Measurements from ENCODE around the gene ARID1B. TPM values are rescaled to one million over a fixed set of nuclear protein-coding genes. Genes with fewer than 3 reads are reported as not detected.

The ARID1B gene
- total RNA-seq, 1 experiment from 2014 or later = 91.7 TPM

- Histone ChIP-seq H3K9me3 (ENCODE audit: control insufficient read depth, insufficient read depth, low read depth, low read length) (no peaks in the 10 kb centered on the region), H3K27ac (ENCODE audit: low read length) (no peak overlapping the region), H3K27me3 (ENCODE audit: control insufficient read depth, insufficient read depth, low read length) (no peaks in the 10 kb centered on the region), H3K36me3 (ENCODE audit: control insufficient read depth, insufficient read depth, low read length) (peaks cover 6% of the 10 kb centered on the region; the same call in 1 of the 2 replicates), H3K4me1 (ENCODE audit: control insufficient read depth, insufficient read depth, low read length) (peaks cover 27% of the 10 kb centered on the region), H3K4me3 (ENCODE audit: low read depth in 2 of 2, low read length in 2 of 2) (no peak overlapping the region)
- intact Hi-C loops (cut with micrococcal nuclease; ENCODE audit: unreplicated experiment) = no loop called here
- DNase-seq (ENCODE audit: low read depth, low spot score) = no peak
- TF ChIP-seq SIN3A (IDR thresholded peaks at IDR 0.05; ENCODE audit: borderline replicate concordance, insufficient read depth, low read depth, low read length) (no peak), REST (IDR thresholded peaks at IDR 0.05; ENCODE audit: insufficient read depth in 1 of 2, low read depth in 2 of 2, low read length in 1 of 2) (no peak), CTCF (IDR thresholded peaks at IDR 0.05) (no peak), TCF7L2 (IDR thresholded peaks at IDR 0.05; ENCODE audit: low read depth, low read length) (no peak)
- ATAC-seq = no peak
- CTCF ChIA-PET = no interaction called here
- in situ Hi-C loops (cut with HindIII; ENCODE audit: low pct_unique_long_range_greater_than_20kb, low sequenced_read_pairs) = no loop called here
- POLR2A ChIA-PET = interaction anchor here (0.7 kb wide), 1 partner anchor 20 kb away, joined by 3 read pairs; no protein-coding TSS in a partner anchor
- BruUV-seq (replicated peaks) = no TSS peak
Observed at GRCh38 chr6:156832231-156832647, 55.1 kb downstream of the ARID1B start.

- ATAC-seq = no peak
- Histone ChIP-seq H3K27ac (ENCODE audit: low read length) (no peak overlapping the region), H3K4me3 (ENCODE audit: low read depth in 2 of 2, low read length in 2 of 2) (no peak overlapping the region), H3K4me1 (ENCODE audit: control insufficient read depth, insufficient read depth, low read length) (peaks cover 23% of the 10 kb centered on the region), H3K27me3 (ENCODE audit: control insufficient read depth, insufficient read depth, low read length) (no peaks in the 10 kb centered on the region), H3K36me3 (ENCODE audit: control insufficient read depth, insufficient read depth, low read length) (peaks cover 6% of the 10 kb centered on the region; the same call in 1 of the 2 replicates), H3K9me3 (ENCODE audit: control insufficient read depth, insufficient read depth, low read depth, low read length) (no peaks in the 10 kb centered on the region)
- in situ Hi-C loops (cut with HindIII; ENCODE audit: low pct_unique_long_range_greater_than_20kb, low sequenced_read_pairs) (no loop called here), intact Hi-C loops (cut with micrococcal nuclease; ENCODE audit: unreplicated experiment) (no loop called here)
- POLR2A ChIA-PET = no interaction called here
- TF ChIP-seq SIN3A (IDR thresholded peaks at IDR 0.05; ENCODE audit: borderline replicate concordance, insufficient read depth, low read depth, low read length) = no peak
- no peak for DNase-seq (ENCODE audit: low read depth, low spot score)
- CTCF ChIA-PET = no interaction called here
- BruUV-seq (replicated peaks) = no TSS peak
Observed at GRCh38 chr6:156832669-156833068, 55.5 kb downstream of the ARID1B start.

GRCh38 chr6:156833755-156834154, 56.6 kb downstream of the ARID1B start:
- no peak overlapping the region for H3K27ac ChIP-seq (ENCODE audit: low read length)
- CTCF ChIA-PET = no interaction called here
- no peak for ATAC-seq
- no TSS peak for BruUV-seq (replicated peaks)
- POLR2A ChIA-PET = no interaction called here
- no peak for DNase-seq (ENCODE audit: low read depth, low spot score)
- no peak overlapping the region for H3K4me3 ChIP-seq (ENCODE audit: low read depth in 2 of 2, low read length in 2 of 2)
- intact Hi-C loops (cut with micrococcal nuclease; ENCODE audit: unreplicated experiment) (no loop called here), in situ Hi-C loops (cut with HindIII; ENCODE audit: low pct_unique_long_range_greater_than_20kb, low sequenced_read_pairs) (no loop called here)
- no peaks in the 10 kb centered on the region for H3K9me3 ChIP-seq (ENCODE audit: control insufficient read depth, insufficient read depth, low read depth, low read length)
- H3K4me1 ChIP-seq (ENCODE audit: control insufficient read depth, insufficient read depth, low read length) = peaks cover 18% of the 10 kb centered on the region
- H3K27me3 ChIP-seq (ENCODE audit: control insufficient read depth, insufficient read depth, low read length) = no peaks in the 10 kb centered on the region
- TF ChIP-seq CTCF (IDR thresholded peaks at IDR 0.05) (no peak), REST (IDR thresholded peaks at IDR 0.05; ENCODE audit: insufficient read depth in 1 of 2, low read depth in 2 of 2, low read length in 1 of 2) (no peak), TCF7L2 (IDR thresholded peaks at IDR 0.05; ENCODE audit: low read depth, low read length) (no peak), POLR2AphosphoS5 (IDR thresholded peaks at IDR 0.05; ENCODE audit: low read depth, low read length) (no peak), SIN3A (IDR thresholded peaks at IDR 0.05; ENCODE audit: borderline replicate concordance, insufficient read depth, low read depth, low read length) (no peak)
- H3K36me3 ChIP-seq (ENCODE audit: control insufficient read depth, insufficient read depth, low read length) = peaks cover 6% of the 10 kb centered on the region; the same call in 1 of the 2 replicates
